Stimulated activated CD8-positive, alpha-beta memory T cell treated with anti-CD3 and anti-CD28 coated beads, Interleukin-4, amount 100 ng/mL, for 4 hours (primary cell): Measurements from ENCODE around the gene RAB34.

Experiments used
- DNase-seq, 2 donors: peaks; one replicate each; pipeline ENCODE4 v3.0.0-alpha.2; 2020; ENCODE audit warnings: low read depth in 2 of 2, low spot score in 1 of 2

The RAB34 gene

GRCh38 chr17:28688481-28688880 lies 29.2 kb downstream of the RAB34 start:
- DNase-seq, result no peak

- DNase-seq, result no peak
Measured at GRCh38 chr17:28686296-28686695, 31.4 kb downstream of the RAB34 start.

- no peak for DNase-seq
Measured at GRCh38 chr17:28685366-28685765, 32.3 kb downstream of the RAB34 start.

GRCh38 chr17:28684963-28685362 lies 32.7 kb downstream of the RAB34 start:
- no peak for DNase-seq

- DNase-seq, result no peak
Measured at GRCh38 chr17:28682655-28683054, 35.0 kb downstream of the RAB34 start.

GRCh38 chr17:28675980-28676379 lies 41.7 kb downstream of the RAB34 start:
- no peak for DNase-seq

GRCh38 chr17:28675490-28675889 lies 42.2 kb downstream of the RAB34 start:
- no peak for DNase-seq

GRCh38 chr17:28669918-28670317 lies 47.8 kb downstream of the RAB34 start:
- no peak for DNase-seq

- no peak for DNase-seq
Measured at GRCh38 chr17:28667870-28668269, 49.8 kb downstream of the RAB34 start.

GRCh38 chr17:28665994-28666393 lies 51.7 kb downstream of the RAB34 start:
- no peak for DNase-seq
